ENCODE results near the gene NSMCE4A.
"Not testable (repeated sequence)": the region's sequence is repeated elsewhere in the genome, so short reads cannot be mapped to it uniquely, and the experiment has no call there.

Gene NSMCE4A

GRCh38 chr10:121974535-121975294, at the start of gene NSMCE4A:
TSS of gene NSMCE4A (minus strand) at chr10:121975217. CDS start at chr10:121975165, 52 bp downstream.
- DNase-seq, result no peak

- DNase-seq, result not testable (repeated sequence)
These were observed 48.2 kb upstream of the NSMCE4A start for GRCh38 chr10:122023257-122023656.

GRCh38 chr10:122022276-122022675, 47.3 kb upstream of the NSMCE4A start:
- no peak for DNase-seq

- no peak for DNase-seq
These were observed 46.8 kb upstream of the NSMCE4A start for GRCh38 chr10:122021828-122022227.

- no peak for DNase-seq
These were observed 46.4 kb upstream of the NSMCE4A start for GRCh38 chr10:122021379-122021778.

- no peak for DNase-seq
These were observed 45.2 kb upstream of the NSMCE4A start for GRCh38 chr10:122020226-122020625.

GRCh38 chr10:122019414-122019975, 44.5 kb upstream of the NSMCE4A start:
- no peak for DNase-seq

GRCh38 chr10:122018951-122019413, 44.0 kb upstream of the NSMCE4A start:
- DNase-seq, result no peak

- no peak for DNase-seq
These were observed 43.5 kb upstream of the NSMCE4A start for GRCh38 chr10:122018491-122018890.

- DNase-seq, result not testable (repeated sequence)
These were observed 42.9 kb upstream of the NSMCE4A start for GRCh38 chr10:122017926-122018325.

- no peak for DNase-seq
These were observed 39.7 kb upstream of the NSMCE4A start for GRCh38 chr10:122014652-122015248.

GRCh38 chr10:122013311-122013780, 38.3 kb upstream of the NSMCE4A start:
- DNase-seq, result no peak

GRCh38 chr10:122012731-122013130, 37.7 kb upstream of the NSMCE4A start:
- DNase-seq, result no peak

- DNase-seq, result no peak
These were observed 35.5 kb upstream of the NSMCE4A start for GRCh38 chr10:122010405-122011050.

GRCh38 chr10:122007415-122007814, 32.4 kb upstream of the NSMCE4A start:
- DNase-seq, result no peak

GRCh38 chr10:122001698-122002097, 26.7 kb upstream of the NSMCE4A start:
- no peak for DNase-seq

GRCh38 chr10:121999301-121999700, 24.3 kb upstream of the NSMCE4A start:
- DNase-seq, result no peak

GRCh38 chr10:121998462-121998861, 23.4 kb upstream of the NSMCE4A start:
- no peak for DNase-seq

GRCh38 chr10:121994429-121994941, 19.5 kb upstream of the NSMCE4A start:
- no peak for DNase-seq

- DNase-seq, result not testable (repeated sequence)
These were observed 16.7 kb upstream of the NSMCE4A start for GRCh38 chr10:121991727-121992126.

GRCh38 chr10:121990015-121990677, 15.1 kb upstream of the NSMCE4A start:
- no peak for DNase-seq
